HG02588 (cell line): ENCODE data around the gene BABAM2.

ENCODE experiments used
- ATAC-seq: cut with Tn5 transposase; IDR thresholded peaks from one replicate; pipeline ENCODE4 v1.9.1; 2021; ENCODE audit warnings: mild to moderate bottlenecking, moderate library complexity; ENCODE audit not compliant: unreplicated experiment

Gene BABAM2

DNA sequence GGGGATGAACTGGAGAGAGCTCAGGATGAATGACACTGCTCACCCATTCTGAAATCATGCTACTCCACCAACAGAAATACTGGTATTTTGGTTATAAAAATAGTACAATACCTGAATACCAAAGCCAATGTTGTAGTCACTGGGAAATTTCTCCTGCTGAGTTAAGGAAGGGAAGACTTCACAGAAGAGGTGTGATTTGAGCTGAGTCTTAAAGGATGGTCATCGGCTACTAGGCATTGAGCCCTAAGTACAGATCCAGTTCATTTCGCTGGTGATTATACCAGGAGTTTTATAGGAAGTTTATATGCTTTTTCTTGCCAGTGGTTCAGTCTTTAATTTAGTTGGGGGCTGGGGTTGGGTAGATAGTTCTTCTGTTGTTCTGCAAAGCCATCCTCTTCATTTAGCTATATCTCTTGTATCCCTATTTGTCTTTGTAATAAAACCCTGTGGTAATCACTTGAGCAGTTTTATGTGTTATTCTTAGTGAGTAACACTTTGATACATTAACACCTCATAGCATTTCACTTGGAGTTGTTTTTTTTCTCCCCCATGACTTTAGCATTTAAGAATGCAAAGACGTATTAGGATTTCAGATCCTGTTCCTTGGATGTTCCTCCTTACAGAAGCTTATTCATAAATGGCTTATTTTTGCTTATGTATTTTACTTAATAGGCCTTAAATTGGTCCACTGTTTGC lies 262.2 kb downstream of the BABAM2 start:
- ATAC-seq, result no peak

DNA sequence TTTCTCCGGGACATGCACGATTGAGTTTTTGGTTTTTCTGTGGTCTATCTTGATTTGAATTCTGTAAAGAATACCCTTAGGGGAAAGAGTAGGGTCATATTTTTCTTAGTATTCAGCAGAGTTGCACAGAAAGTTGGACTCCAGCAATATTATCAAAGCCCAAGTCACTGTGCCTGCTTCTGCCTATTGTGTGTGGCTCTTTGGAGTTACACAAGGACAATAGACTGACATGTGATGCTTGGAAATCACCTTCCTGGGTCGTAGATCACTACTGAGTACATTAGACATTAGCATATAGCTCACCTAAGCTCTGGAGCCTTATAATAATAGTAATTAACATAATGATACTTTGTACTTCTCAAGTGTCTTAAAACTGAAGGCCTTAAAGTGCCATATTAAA lies 263.3 kb downstream of the BABAM2 start:
- no peak for ATAC-seq

DNA sequence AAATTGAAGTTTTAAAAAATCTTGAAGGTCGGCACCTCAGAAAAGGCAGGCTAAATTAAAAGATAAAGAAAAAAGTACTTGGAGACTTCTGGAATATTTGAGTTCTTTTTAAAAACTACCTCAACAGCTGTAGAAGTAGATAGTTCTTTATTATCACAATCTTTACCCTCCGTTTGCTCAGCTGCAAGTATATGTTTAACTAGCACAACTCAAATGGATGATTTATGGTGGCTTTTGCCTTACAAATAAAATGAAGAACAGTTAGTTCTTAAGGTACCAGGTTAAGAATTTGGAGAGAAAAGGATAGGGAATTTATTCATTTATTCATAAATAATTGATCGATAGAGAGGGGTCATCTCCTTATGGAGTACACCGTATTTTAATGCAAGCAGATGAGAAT lies 264.6 kb downstream of the BABAM2 start:
- no peak for ATAC-seq

DNA sequence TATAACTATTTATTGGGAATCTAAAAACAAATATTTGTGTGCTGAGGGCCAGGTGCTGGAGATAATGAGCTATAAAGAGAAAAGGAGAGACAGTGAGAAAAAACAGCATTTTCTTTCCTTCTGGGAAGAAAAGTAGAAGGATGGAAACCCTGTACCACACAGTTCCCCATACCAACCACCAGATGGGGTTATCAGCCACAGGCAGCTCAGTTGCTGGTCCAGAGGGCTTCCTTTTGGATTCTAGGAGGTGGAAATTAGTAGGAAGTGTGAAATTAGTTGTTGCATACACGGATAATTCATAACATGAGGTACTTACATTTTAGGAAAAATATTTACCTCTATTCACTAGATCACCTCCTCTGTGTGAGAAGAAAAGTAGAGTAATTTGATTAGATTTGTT lies 265.1 kb downstream of the BABAM2 start:
- no peak for ATAC-seq

DNA sequence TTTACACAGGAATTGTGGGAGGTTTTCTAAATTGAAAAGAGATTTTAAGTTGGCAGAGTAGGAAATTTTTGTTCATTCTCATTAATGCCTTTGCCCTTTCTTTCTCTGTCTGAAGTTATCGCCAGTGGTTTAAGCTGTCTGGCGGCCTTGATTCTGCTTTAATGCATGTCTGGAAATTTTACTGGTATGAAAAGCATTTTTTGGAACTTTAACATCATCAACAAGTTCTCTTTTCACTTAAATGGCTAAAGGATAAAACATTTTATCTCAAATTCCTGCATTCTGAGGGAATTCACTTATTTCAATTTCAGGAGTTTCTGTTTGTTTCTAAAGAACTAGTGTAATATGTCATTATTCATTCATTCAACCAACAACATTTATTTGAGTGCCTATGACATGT lies 268.3 kb downstream of the BABAM2 start:
- ATAC-seq, result no peak

DNA sequence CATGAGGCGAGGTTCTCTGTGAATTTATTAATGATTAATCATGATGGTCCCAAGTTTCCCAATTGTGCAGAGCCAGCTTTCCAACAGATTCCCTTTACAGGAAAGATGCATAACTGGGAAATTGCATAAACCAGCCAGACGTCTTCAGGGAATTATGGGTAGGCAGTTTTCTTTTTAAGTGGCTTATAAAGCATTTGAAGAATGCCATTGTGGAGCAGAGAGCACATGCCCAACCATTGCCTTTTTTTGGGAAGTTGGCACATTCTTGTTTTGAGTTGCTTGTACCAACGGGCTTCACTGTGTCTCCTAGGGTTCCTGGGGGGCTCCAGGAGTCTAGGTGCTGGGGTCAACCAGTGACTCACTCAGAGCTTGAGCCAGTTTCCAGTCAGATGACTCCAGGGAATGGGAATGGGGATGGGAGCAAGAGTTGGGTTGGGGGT lies 270.5 kb downstream of the BABAM2 start:
- no peak for ATAC-seq

DNA sequence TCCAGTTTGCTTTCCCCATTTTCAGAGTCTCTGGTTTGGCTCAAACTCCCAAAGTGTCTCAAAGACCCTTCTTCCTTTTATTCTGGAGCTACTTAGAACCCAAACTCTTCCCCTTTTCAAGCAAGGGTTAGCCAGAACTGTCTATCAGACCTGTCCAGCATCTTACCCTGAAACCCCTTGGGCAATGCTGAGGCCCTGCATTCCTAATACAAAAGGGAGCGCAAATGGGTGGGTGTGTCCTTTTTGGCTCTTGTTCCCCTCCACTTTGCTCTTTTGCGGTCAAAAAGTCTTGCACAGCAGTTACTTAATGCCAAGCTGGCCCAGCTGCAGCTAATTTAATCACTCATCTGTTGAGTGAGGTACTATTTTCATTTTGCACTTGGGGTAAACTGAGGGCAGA lies 270.9 kb downstream of the BABAM2 start:
- ATAC-seq, result no peak

DNA sequence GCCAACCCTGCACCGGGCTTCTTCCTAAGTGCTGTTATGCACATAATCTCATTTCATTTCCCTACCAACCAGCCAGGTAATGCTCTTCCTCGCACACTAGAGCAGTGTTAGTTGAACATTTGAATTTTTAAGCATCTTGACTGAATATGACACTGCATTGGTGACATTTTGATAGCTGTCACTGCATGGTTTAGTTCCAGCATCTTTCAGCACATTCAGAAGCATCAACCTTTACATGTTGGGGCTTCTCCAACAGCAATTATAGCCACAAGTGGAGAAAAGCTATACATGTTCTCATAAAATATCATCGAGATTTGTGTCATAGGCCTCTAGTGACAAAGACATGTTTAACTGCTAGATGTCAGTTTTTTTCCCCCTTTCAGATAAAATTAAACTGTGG lies 272.0 kb downstream of the BABAM2 start:
- ATAC-seq, result no peak

DNA sequence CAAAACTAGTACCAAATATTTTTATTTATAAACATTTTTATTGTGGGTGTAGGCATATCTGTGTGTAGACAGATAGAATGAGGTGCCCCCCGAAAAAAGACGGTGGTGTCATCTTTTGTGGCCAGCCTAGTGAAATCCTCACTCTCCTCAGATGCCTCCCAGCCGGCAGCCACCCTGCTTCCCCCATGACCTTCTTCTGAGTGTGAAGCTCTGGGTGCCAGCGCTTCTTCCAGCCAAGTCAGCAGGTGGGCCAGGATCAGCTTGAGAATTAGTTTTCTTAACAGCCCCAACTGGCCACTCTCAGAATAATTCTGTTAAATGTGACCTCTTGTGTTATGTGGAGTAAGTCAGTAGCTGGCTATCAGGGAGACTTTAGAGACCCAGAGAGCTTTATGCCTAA lies 272.5 kb downstream of the BABAM2 start:
- no peak for ATAC-seq

DNA sequence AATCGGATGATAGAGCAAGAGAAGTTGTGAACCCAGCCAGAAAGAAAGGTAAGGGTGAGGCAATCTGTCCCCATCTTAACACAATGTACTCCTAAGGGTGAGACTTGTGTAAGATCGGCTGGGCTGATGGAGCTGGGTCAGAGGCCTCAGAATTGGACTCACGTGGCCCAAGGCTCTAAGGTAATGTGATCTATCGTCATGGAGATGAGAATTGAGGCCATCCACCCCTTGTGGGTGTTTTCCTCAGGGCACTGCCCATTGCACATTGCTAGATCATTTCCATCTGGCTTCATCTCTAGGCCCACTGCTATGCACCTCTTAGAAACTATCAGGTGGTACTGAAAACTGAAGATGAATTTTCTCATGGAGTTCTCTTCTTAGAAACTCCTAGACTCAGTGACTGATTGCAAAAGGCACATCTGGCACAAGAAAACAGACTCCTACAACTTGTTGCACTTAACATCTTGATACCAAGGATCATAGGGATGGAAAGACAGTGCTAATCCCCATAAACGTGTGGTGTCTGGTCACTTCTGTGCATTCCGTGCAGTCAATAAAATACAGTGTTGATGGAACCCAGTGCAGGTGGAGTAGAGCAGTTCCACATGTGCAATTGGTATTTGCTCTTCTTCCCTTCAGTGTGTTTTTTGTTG lies 273.2 kb downstream of the BABAM2 start:
- no peak for ATAC-seq

DNA sequence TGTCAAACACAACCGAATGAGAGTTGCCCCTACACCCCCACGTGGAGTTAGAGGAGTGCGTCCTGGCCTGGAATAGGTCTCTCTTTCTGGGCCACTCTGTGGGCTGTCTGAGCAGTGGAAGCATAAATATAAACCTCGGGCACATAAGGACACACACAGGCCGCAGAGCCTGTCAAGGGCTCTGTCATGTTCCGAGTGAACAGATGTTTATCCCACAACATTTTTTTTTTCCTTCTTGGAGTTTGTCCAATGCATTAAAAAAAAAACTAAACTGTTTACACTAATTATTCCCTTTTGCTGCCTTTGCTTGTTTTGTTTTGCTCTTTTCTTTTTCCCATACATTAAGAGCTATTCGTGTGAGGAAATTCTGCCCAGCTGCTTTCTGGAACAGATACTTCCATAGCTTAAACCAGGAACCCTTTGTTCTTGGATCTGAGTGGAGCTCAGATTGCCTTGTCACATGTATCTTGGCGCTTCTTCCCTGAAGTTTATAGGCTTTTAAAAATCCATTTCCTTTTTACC lies 273.8 kb downstream of the BABAM2 start:
- no peak for ATAC-seq

DNA sequence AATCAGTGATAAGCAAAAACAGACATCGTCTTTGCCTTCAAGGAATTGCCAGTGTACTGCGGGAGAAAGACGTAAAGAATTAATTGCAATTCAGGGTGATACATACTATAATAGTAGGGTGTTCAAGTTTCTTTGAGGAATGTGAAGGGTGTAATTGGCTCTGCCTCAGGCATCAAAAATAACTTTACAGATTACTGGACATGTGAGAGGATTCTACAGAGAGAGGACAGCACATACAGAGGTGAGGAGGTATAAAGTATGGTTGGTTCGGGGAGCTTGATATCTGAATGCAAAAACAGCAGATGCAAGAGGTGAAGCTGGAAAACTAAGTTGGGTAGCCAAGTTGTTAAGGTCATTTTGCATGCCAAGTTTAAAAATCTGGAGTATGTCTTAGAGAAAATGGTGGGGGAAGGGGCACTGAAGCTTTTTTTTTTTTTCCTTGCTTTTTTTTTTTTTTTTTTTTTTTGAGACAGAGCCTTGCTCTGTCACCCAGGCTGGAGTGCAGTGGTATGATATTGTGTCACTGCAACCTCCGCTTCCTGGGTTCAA lies 274.6 kb downstream of the BABAM2 start:
- no peak for ATAC-seq

DNA sequence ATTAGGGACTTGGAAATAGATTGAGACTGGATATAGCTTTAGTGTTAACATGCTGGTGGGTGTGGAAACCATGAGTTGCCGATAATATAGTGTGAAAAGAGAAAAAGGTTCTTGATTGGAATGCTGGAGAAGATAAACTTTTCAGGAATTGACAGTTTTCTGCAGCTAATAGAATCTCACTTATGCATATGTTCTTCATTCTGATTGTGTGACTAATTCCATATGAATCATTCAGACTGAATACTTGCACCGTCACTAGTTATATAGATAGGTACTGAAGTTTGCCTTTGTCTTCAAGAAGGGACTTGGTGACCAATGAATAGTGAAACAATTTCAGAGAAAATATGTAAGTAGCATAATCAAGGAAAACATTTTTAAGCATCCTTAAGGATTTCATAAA lies 276.4 kb downstream of the BABAM2 start:
- no peak for ATAC-seq

DNA sequence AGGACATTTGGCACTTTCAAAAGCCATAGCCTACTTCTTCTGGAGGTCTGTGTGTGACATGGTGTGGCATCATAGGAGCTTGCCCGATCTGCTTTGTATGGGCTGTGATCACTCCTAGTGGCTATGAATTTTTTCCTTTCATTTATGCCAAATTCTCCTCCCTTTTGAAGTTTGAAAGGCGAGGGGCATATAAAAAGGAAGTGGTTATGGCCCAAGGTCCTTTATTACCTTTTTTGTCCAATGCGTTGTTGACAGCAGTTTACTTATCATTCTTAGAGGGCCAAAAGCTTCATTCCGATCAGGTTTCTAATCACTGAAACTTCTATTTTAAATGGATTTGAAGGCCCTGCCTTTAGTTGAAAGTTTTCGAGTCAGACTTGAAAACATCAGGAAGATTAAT lies 277.8 kb downstream of the BABAM2 start:
- no peak for ATAC-seq

DNA sequence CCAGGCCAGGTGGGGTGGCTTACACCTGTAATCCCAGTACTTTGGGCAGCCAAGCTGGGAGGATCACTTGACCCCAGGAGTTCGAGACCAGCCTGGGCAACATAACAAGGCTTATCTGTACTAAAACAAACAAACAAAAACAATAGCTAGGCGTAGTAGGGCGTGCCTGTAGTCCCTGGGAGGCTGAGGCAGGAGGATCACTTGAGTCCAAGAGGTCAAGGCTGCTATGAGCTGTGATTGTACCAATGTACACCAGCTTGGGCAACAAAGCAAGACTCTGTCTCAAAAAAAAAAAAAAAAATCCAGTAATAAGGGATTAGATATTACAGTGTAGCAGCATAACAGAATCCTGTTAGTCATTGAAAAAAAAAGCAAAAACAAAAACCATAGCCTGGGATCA lies 279.0 kb downstream of the BABAM2 start:
- no peak for ATAC-seq

DNA sequence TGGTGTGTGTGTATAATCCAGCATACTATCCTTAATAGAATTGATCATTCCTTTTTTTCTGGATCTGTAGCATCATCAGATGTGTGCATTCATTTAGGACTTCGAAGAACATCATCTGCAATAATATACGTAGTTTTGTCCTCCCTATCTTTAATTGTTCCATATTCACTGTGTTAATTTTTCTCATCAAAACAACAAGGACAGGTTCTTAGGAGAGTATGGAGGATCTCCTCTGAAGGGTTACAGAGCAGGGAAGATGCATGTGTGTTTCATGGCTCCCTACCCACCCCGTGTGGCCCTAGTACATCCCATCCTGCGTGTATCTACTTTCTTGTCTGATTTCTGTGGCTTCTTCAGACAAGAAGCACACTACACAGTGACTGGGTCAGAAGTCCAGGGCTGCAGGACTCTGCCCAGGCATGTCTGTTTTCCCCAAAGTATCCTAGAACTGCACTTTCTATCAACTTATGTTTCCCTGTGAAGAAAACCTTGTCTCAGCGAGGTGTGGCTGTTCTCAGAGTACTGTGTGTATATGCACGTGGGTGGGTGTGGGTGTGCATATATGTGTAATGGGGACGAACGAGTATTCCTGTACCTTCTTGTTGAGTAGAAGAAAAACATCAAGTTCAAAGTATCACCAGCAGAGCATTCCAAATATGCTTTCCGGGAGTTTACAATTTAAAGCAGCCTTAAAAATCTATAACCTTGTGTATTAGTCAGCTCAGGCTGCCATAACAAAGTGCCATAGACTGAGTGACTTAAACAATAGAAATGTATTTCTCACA lies 281.8 kb downstream of the BABAM2 start:
- no peak for ATAC-seq

DNA sequence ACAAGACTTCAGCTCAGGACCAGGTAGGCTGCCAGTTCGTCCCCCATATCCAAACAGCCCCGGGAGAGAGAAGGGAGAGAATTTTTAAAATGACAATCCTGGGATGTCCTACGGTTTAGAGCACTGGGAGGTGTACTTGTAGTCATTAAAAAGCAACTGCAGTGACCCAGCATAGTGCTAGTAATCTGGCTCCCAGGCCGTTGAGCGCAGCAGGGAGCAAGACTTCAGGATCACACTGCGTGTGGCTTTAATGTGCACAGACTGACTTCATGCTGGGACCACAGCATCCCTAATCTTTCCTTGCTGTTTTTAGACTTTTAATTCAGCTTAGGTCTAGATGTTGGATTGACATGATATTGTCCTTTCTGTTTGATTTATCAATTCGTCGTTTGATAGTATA lies 282.8 kb downstream of the BABAM2 start:
- ATAC-seq, result no peak

DNA sequence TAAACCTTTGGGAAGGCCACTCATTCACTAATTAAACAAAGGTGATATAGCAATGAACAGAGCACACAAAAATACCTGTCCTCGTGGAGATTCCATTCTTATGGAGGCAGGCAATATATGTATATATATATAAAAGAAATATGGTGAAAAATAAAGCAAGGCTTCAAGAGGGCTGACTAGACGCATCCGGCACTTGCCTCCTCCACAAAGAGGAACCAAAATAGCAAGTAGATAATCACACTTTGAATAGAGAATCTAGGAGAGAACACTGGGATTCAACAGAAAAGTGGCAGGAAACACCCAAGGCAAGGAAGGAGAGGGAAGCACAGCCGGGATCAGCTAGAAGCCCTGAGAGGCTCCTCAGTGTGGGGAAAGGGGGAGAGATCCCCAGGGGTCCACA lies 283.7 kb downstream of the BABAM2 start:
- ATAC-seq, result no peak

DNA sequence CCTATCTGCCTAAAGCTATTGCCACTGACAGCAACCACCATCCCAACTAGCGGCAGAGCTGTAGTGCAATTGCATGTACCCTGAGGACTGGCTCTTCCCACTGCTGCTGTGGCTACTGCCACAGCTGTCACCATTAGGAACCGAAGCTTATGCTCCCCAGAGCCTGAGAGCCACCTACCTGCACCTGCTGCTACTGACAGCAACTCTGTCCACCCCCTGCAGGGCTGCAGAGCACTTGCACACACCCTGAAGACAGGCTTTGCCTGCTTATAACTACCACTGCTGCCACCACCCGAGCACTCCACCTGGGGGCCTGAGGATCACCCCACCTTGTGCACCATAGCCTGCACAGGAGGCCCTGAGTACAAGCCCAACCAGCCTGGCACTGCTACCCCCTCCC lies 284.5 kb downstream of the BABAM2 start:
- no peak for ATAC-seq

DNA sequence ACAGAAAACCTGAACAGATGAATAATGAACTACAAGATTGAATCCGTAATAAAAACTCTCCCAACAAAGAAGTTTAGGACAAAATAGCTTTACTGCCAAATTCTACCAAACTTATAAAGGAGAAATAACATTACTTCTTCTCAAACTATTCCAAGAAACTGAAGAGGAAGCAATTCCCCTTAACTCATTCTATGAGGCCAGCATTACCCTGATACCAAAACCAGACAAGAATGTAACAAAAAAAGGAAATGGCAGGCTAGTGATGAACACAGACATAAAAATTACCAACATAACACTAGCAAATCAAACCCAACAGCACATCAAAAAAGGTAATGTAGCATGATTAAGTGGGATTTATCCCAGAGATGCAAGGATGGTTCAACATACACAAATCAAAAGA lies 288.4 kb downstream of the BABAM2 start:
- ATAC-seq, result no peak

DNA sequence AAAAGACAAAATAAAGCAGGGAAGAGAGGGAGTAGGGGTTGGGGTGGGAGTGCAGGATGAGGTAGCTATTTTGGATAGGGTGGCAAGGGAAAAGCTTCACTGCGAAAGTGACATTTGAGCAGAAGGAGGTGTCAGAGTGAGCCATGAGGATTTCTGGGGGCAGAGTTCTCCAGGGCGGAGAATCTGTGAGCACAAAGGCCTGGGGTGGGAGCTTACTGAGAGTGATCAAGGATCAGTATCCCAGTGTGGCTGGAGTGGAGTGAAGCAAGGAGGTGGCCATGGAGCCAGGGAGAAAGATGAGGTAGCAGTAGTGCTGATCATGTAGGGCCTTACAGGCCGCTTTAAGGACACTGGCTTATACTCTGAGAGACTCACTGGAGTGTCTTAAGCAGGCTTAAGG lies 291.3 kb downstream of the BABAM2 start:
- ATAC-seq, result no peak

DNA sequence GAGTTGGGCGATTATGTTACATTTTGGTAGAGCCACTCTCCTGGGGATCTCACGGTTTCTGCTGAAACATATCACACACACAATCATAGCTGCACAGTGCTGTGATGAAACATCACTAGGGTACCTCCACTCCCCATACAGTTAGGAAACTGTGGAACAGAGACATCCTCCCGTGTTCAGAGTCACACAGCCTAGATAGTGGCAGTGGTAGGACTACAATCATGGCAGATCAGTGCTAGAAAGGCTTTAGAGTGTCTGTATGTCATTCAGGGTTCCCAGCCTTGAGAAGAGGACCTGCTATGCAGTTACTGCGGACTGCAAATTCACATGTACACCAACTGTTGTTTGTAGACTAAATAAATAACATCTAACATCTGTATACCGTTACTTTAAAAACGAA lies 291.8 kb downstream of the BABAM2 start:
- no peak for ATAC-seq
